HG02943 (cell line): ENCODE results near the gene IFI27L1.
A peak's percentile ranks its signal among the peaks of the same experiment; 100 is the strongest.

Source experiments
- ATAC-seq: cut with Tn5 transposase; IDR thresholded peaks from one replicate; pipeline ENCODE4 v1.9.1; 2021; ENCODE audit warnings: mild to moderate bottlenecking, low read depth, moderate library complexity; ENCODE audit not compliant: unreplicated experiment

Gene IFI27L1, protein sequence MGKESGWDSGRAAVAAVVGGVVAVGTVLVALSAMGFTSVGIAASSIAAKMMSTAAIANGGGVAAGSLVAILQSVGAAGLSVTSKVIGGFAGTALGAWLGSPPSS

DNA sequence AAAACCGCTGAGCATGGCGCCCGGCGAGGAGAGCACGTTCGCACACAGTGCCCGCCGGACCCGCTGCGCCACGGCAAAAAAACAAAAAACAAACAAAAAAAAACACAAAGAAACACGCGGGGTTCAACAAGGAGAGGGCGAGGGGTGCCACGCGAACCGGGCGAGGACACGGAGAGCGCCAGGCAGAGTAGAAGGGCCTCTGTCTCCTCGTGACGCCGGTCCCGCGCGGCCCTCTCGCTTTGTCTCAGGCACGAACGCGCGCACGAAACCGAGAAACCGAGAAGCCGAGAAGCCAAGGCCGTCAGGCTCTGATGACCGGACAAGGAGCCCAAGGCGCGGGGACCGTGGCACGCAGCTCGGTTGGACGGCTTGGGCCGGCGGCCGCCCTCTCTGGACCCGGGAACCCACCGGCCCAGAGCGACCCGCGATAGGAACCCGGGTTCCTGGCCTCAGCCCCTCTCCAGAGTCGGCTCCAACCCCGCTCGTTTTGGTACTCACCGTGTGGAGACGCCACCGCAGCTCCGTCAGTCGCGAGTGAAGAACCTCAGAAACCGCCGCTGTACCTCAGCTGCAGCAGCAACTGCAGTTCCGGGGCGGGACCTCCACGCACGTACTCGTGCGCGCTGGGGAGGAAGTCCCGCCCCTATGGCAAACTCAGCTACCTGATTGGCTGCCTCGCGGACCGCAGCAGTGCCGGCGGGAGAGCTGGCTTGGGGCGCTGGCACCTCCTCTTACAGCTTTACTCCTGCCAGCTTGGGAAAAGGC, at the start of gene IFI27L1, which contains the start of gene DDX24:
Gene IFI27L1 (plus strand): TSS at position 690 of the 765 bp plus-strand sequence. CDS start 15,628 bp downstream, outside the sequence.
Gene DDX24 (minus strand): TSS at position 582 of the 765 bp plus-strand sequence. CDS start 1,460 bp downstream, outside the sequence.
- ATAC-seq, result peak; percentile 94

DNA sequence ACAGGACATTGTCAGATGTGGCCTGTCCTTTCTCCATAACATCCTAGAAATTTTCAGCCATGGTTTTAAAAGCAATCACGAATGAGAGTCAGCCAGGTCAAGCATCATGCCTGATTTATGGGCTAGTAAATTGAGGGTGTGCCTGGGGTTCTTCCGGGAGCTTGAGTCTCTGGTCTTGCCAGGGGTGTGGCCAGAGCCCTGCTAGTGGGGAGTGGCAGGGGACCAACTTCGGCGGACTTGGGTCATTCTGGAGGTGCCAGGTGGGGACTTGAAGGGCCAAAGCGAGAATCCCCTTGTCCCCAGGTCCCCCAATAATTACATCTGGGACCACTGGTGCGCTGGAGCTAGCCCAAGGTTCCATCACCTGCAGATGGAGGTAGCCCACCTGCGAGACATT, 49.2 kb upstream of the IFI27L1 start:
- ATAC-seq, result no peak

DNA sequence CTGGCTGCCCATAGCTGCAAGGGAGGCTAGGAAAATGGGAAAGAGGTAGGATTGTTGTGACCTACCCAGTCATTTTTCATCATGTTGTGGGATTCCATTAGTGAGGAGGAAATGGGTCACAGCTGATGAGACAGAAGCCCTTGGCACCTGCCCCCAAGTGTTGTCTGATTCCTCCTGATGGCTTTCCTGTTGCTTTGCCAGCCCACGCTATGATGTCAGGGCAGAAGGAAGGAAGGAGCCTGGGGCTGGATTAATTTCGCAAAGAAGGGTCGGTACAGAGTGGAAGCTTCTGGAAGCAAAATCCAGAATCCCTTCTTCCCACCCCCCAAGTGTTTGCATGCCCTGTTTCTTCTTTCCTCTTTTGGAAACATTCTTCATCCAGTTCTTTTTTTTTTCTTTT, 46.2 kb upstream of the IFI27L1 start:
- no peak for ATAC-seq

DNA sequence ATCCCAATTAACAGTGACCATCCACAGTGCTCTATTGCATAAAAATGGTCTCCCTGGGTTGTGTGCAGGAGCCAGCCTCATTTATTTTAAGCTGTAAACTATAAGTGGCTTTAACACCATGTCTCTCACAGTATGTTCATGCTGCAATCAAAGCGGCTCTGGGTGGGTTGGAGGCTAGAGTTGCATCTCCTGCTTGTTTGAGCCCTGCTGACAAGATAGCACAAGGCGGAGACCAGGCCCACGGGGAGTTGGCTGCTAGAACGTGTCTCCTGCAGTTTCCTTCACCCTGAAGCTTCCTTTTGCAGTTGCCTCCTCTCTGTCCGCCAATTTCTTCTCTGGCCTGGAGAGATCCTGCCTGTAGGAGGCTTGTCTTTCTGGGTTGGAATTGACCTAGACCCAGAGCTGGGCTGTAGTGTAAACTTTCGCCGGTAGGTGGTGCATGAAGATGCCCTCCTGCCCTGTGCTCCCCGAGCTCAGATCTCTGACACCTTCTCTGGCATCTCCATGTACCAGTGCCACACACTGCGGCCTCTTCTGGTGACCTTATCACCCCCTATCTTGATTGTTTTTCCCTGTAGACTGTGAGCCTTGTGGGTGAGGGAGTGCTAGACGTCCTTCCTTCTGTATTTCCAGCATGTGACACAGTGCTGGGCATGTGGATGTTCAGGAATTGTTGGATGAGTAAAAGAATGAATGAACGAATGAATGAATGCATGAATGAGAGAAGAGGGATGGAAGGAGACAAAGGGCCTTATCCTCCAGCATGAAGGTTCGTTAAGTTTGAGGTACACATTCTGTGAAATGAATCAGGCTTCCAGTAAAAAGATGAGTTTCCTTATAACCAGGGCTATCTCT, 44.6 kb upstream of the IFI27L1 start:
- no peak for ATAC-seq

DNA sequence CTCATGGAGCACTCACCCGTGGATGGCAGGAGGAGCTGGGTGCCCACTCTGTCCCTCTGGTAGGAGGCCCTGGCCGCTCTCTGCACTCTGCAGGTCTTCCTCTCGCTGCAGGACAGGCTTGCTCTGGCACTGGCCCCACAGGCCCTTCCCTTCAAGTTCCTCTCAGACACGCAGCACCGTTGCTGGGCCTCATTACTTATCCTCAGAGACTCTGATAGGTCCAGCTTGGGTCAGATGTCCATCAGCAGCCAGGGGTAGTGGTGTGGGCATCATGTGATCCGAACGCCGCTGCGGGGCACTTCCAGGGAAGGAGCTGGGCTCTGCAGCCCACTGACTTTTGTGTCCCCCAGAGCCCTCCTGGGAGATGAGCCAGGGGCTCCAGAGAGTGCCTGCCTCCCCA, 43.2 kb upstream of the IFI27L1 start:
- no peak for ATAC-seq

DNA sequence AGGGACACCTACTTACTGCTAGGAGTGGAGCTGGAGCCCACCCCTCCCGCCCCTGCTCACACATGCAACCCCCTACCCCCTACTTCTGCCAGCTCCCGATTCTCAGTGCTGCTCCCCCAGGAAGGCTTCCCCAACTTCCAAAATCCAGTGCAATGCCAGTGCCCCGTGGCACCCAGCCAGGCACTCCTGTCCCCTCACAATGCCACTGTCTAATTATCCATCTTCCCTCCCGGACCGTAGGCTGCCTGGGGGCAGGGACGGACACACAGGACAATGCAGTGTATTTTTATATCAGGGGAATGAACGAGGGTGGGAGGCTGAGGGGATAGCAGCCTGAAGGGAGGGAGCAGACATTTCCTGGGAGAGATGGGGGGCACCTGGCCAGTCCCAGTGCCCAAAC, 42.6 kb upstream of the IFI27L1 start:
- ATAC-seq, result no peak

DNA sequence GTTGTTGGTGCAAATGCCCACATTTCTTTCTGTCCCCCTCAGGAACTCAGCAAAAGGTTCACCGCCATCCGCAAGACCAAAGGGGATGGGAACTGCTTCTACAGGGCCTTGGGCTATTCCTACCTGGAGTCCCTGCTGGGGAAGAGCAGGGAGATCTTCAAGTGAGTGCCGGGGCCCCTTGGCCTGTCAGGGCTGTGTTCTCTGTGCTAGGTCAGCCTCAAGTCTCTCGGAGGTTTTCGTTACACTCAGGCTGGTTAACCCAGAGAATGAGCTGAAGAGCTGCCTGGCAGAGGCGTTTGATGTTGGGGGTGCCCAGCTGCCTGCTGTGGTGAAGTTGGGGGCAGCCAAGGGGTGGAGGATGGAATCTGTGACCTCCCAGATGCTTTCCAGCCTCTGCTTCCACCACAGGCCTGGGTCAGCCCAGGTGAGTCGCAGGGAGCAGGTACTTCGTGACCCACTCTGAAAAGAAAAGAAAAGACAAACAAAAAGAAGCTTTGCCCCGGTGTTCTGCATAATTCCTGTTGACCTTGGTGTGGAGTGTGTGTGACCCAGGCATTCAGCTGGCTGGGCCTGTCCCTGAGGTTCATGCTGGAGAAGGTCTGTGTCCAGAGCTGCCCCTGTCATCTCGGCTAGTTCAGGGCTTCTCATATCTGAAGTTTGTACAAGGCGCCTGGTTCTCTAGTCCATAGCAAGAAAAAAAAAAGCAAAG, 42.0 kb upstream of the IFI27L1 start:
- no peak for ATAC-seq

DNA sequence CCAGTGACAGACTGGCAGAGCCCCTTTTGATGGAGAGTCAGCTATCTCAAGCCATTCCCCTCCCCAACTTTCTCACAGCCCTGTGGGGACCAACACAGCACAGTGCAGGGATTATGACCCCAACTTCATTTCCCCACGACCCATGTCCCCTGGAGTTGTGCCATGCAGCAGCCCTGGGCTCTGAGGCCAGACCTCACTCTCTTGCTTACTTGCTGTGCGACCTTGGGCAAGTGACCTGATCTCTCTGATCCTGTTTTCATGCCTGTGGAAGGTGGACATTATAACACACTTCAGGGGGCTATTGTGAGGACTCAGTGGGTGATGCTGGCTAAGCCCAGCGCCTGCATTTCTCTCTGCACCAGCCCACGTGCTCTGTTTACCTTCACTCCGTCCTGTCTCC, 40.9 kb upstream of the IFI27L1 start:
- no peak for ATAC-seq

DNA sequence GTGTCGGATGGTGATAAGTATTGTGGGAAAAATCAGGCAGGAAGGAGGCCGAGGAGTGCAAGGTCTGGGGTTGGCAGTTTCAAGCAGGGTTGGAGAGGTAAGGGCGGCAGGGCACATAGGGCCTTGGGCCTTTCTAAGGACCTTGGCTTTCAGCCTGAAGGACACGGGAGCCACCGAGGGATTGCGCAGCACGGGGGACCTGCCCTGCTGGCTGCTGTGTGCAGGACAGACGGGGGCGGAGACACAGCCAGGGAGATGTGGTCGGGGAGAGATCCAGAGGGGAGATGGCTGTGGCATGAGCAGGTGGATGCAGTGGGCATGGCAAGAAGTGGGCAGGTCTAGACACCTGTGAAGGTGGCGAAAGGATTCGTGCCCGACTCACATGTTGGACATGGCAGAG, 40.3 kb upstream of the IFI27L1 start:
- ATAC-seq, result no peak

DNA sequence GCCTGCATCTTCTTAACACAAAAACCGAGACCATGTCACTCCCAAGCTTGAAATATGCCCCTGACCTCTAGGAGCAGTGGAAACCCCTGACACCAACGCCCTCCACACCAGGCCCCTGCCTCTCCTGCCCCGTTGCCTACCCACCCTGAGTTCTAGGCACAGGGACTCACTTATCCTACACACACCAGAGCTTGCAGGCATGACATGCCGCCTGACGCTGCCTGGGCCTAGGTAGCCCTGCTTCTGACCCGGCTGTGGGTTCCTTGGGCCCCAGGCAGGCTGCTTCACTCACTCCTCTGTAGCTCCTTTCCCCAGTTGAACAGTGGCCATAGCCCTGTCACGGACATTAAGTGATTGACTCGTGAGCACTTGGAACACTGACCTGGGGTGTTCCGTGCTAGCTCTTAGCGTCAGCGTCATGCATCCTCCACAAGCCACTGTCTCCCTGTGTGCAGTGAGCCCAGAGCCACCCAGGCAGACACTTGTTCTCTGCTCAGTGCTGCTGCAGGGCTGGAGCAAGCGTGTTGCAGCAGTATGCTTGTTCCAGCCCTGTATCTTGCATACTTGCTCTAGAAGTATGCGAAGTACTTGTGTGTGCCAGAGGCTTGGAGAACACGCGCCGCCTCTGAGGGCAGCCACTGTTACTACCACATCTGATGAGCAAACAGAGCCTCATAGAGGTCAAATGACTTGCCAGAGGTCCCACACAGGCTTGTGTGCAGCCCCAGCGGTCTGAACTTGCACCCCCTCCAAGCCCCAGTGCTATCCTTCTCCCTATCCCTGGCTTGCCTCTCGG, 39.4 kb upstream of the IFI27L1 start:
- ATAC-seq, result no peak

DNA sequence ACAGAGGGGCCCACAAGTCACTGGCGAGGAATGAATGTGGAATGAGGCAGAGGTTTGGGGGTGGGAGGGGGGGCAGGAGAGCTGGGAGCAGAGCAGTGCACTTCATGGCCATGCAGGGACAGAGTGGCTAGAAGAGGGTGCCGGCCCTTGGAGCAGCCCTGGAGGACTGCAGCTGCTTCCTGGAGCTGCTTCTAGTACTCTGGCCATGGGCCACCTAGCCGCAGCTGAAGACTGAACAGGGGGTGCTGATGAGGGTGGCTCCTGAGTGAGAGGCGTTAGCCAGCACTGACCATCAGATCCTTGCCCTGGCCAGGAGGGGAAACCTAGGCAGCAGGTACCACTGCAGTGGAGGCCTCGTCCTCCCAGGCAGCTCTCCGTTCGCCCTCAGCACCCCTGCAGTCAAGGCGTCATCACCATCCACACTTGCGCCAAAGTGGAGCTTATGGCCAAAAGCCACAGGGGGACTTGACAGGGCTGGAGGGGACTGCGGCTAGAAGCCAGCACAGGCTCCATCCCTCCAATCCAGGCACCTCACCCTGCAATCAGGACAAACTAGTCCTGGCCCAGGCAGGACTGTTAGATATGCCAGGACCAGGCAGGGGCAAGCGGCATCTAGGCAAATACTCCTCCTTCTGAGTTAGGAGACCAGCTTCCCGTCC, 38.5 kb upstream of the IFI27L1 start:
- ATAC-seq, result no peak

DNA sequence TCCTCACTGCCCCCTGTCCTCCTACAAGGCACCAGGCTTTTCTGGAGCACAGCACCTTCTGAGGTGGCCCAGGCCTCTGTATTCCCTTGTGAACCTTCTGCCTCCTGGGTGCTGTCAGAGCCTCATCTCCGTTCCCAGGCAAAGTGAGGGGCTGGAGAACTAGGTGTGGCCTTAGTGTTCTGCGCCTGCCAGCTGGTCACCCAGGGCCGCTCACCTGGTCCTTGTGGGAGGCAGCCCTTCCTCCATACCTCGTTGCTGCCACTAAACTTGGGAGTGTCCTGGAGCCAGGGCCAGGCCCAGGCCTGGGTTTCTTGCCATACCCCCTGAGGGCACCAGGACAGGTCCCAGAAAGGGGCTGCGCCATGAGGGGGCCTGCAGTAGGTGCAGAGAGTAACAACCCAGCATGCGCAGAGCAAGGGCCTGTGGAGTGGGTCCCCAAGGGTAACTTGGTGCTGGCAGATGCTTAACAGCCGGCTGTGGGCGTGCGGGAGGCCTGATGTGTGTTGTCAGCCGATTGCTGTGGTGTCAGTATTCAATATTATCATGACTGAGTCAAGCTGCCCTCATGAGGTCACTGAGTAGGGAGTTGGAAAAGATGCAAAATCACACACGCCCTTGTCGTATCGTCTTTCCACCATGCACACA, 37.9 kb upstream of the IFI27L1 start:
- no peak for ATAC-seq

DNA sequence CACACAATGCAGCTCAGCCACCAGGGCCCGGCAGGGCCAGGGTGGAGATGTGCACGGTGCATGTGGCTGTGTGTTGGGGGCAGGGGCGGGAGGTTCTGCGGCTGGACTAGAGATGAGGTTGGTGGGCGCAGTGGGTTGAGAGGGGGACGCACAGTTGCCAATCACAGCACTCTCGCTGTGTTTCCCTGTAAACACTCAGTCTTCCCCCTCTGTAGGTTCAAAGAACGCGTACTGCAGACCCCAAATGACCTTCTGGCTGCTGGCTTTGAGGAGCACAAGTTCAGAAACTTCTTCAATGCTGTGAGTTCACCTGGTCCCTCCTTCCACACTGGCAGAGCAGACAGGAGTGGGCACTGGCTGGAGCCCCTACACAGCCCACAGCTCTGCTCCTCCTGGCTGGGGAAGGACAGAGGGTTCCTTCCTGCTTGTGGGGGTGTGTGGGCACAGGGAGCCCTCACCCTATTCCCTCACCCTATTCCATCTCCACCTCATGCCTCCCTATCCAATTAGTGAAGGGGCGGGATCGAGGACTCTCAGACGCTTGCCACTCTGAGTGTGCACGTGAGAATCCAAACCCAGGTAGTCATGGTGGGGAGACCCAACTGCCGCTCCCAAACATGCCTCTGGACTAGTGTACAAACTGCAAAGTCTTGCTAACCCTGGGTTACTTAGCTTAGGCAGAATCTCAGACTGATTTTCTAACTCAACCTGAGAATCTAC, 37.2 kb upstream of the IFI27L1 start:
- no peak for ATAC-seq

DNA sequence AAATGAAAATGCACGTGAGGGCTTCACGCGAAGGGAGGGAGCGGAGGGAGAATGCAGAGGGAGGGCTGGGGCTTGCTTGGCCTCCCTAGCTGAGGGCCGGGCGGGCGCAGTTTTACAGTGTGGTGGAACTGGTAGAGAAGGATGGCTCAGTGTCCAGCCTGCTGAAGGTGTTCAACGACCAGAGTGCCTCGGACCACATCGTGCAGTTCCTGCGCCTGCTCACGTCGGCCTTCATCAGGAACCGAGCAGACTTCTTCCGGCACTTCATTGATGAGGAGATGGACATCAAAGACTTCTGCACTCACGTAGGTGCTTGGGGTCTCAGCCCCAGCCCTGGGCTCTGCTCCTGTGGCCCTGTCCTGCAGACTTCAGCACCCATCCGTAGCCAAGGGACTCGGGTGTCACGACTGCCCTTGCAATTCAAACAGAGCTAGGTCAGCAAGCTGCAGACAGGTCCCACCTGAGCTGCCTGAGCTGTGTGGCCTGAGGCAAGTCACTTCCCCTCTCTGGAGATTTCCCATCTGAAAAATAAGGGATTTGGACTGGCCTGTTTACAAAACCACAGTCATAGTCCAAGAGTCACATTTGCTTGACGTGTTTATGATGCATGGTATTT, 36.5 kb upstream of the IFI27L1 start:
- no peak for ATAC-seq

DNA sequence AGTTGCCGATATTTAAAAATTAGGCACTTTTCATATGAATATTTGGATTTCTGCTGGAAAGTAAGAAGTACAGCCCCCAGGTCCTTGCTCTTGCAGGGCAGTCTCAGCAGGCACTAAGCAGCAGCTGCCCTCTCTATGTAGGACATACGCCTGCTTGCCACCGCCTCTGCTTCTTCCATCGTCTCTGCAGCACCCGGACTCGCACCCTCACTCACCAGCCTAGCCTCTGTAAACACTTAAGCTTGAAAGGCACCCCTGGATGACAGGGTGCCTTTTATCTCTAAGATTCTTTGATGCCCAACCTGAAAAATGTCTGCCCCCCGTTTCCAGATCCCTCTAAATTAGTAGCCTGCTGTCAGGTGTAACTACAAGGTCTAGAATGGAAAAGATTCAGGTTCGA, 36.0 kb upstream of the IFI27L1 start:
- no peak for ATAC-seq

DNA sequence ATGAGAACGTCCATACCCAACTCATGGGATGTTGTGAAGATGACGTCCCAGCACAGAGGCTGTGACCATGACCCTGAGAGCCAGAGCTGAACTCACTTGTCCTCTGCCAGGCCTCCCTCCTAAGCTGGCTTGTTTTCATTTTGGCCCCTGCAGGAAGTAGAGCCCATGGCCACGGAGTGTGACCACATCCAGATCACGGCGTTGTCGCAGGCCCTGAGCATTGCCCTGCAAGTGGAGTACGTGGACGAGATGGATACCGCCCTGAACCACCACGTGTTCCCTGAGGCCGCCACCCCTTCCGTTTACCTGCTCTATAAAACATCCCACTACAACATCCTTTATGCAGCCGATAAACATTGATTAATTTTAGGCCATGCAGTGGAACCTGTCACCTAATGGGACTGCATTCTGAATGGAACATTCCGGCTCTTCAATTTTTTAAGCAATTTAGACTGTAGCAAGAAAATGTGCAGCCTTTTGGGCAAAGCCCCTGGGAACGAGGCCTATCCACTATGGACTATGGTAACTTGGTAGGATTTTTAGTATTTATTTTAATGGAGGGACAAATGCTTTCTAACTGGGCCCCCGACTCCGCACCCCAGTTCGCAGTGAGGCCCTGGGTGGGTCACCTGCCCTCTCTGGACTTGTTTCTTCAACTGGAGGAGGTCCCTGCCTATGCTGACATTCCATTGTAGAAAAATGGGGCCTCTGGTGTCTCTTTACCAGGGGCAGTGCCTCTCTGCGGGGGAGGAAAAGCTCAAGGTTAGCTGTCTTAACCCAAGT, 35.4 kb upstream of the IFI27L1 start:
- no peak for ATAC-seq

DNA sequence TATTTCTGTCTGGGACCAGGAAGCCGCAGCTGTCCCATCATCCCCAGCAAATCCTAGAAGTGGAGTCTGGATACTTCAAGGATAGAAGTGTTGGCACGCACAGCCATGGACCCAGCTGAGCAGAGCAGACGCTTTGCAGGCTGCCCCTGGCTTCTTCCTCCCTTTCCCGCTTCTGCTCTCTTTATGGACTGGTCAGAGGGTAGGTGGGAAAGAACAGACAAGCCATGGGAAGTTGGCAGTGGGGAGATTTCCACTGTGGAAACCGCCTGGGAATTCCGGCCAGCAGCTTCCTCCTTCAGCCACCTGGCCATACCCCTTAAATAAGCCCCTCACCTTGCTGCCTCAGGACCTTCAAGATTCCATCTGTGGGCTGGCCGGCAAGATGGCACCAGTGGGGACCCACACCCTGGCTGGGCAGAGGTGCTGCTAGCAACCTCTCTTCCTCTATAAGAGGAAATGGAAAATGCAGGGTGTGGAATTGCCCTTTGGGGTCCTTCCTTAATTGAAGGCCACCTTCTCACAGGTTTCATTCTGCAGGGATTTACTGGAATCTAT, 34.3 kb upstream of the IFI27L1 start:
- no peak for ATAC-seq
